Neural progenitor cell (in vitro differentiated cells): ENCODE data around the gene APBB2. TPM values are rescaled to one million over a fixed set of nuclear protein-coding genes. Genes with fewer than 3 reads are reported as not detected.

Experiments
- DNase-seq: peaks from one replicate; pipeline ENCODE4 v3.0.0-alpha.2; 2016; ENCODE audit warnings: low spot score
- H2AFZ ChIP-seq: fragments of 200-600 bp; sonication (generic); replicated peaks from 2 replicates; pipeline ENCODE4 v1.6.1; 2016; ENCODE audit warnings: antibody characterized with exemption
- H3F3A ChIP-seq: fragments of 200-600 bp; sonication (generic); 2 replicates; pipeline ENCODE4 v1.6.1; 2016; ENCODE audit warnings: antibody characterized with exemption, low read depth
- H3K27ac ChIP-seq: fragments of 200-600 bp; sonication (generic); 2 replicates; pipeline ENCODE4 v1.5.1; 2016; ENCODE audit warnings: mild to moderate bottlenecking
- H3K27me3 ChIP-seq: fragments of 200-600 bp; sonication (generic); 2 replicates; pipeline ENCODE4 v1.6.1; 2016; ENCODE audit warnings: mild to moderate bottlenecking, moderate library complexity
- H3K36me3 ChIP-seq: fragments of 200-600 bp; sonication (generic); 2 replicates; pipeline ENCODE4 v1.5.1; 2016
- H3K4me1 ChIP-seq: fragments of 200-600 bp; sonication (generic); 2 replicates; pipeline ENCODE4 v1.6.1; 2016; ENCODE audit warnings: mixed run types
- H3K4me2 ChIP-seq: fragments of 200-600 bp; sonication (generic); 2 replicates; pipeline ENCODE4 v1.6.1; 2016
- H3K4me3 ChIP-seq: fragments of 200-600 bp; sonication (generic); 2 replicates; pipeline ENCODE4 v1.5.1; 2016
- H3K79me2 ChIP-seq: fragments of 200-600 bp; sonication (generic); 2 replicates; pipeline ENCODE4 v1.6.1; 2016; ENCODE audit warnings: low read depth
- H3K9ac ChIP-seq: fragments of 200-600 bp; sonication (generic); 2 replicates; pipeline ENCODE4 v1.6.1; 2016
- H3K9me3 ChIP-seq: fragments of 200-600 bp; sonication (generic); 2 replicates; pipeline ENCODE4 v1.5.1; 2016; ENCODE audit warnings: low read depth
- H4K20me1 ChIP-seq: fragments of 200-600 bp; sonication (generic); 2 replicates; pipeline ENCODE4 v1.6.1; 2016; ENCODE audit warnings: low read depth
- H3K27ac Mint-ChIP-seq: 3 replicates; pipeline ENCODE4 v1.8.0; 2021; ENCODE audit warnings: mixed read lengths
- H3K27me3 Mint-ChIP-seq: 2 replicates; pipeline ENCODE4 v1.8.0; 2022; ENCODE audit warnings: low read depth, mild to moderate bottlenecking, inconsistent platforms, moderate library complexity, mixed read lengths; ENCODE audit not compliant: insufficient read depth
- H3K36me3 Mint-ChIP-seq: 3 replicates; pipeline ENCODE4 v1.8.0; 2021; ENCODE audit warnings: mixed read lengths
- H3K4me1 Mint-ChIP-seq: 3 replicates; pipeline ENCODE4 v1.8.0; 2021; ENCODE audit warnings: mixed read lengths
- H3K4me3 Mint-ChIP-seq: 3 replicates; pipeline ENCODE4 v1.8.0; 2021; ENCODE audit warnings: mild to moderate bottlenecking, moderate library complexity, mixed read lengths
- H3K9me3 Mint-ChIP-seq: 3 replicates; pipeline ENCODE4 v1.8.0; 2020; ENCODE audit warnings: mixed read lengths
- EZH2 ChIP-seq: fragments of 200-600 bp; sonication (generic); IDR thresholded peaks from 2 replicates; pipeline ENCODE4 v1.6.1; 2017; ENCODE audit warnings: antibody characterized with exemption, mild to moderate bottlenecking, moderate library complexity
- EZH2phosphoT487 ChIP-seq: fragments of 200-600 bp; sonication (generic); IDR thresholded peaks from 2 replicates; pipeline ENCODE4 v1.6.1; 2017; ENCODE audit warnings: antibody characterized with exemption
- total RNA-seq: library from RNA; depleted of rRNA; stranded (reverse); fragments of >200 nt; gene quantifications from 2 replicates; pipeline ENCODE4 v1.2.3, GENCODE V29; 2015; ENCODE audit warnings: low replicate concordance
- TF ChIP-seq, protein P1 (sequence below): fragments of 200-600 bp; sonication (generic); IDR thresholded peaks from 2 replicates; pipeline ENCODE4 v1.5.1; 2017; ENCODE audit warnings: antibody characterized with exemption, mild to moderate bottlenecking

Gene APBB2
- total RNA-seq, 1 donor from 2014 or later: 83.2 TPM

DNA sequence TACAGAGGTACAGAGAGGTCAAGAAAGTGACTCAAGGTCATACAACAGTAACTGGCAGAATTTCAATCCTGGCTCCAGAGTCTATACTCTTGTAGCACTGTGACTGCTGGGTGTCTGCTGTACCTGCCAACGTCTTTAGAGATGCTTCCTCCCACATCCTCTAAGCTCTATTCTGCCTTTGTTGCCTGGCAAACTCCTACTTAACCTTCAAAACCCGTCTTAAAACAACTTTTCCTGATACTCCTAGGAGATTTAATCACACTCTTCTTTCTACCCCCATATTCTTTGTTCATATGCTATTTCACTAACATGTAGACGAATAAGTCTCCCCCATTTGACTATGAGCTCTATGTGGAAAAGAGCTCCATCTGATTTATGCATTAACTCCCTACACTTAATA lies 16.8 kb downstream of the APBB2 start:
- no peaks in the 10 kb centered on the region for H3K36me3 ChIP-seq
- peaks cover 5% of the 10 kb centered on the region for H3K27me3 Mint-ChIP-seq
- TF ChIP-seq EZH2phosphoT487: no peak
- TF ChIP-seq, protein P1, sequence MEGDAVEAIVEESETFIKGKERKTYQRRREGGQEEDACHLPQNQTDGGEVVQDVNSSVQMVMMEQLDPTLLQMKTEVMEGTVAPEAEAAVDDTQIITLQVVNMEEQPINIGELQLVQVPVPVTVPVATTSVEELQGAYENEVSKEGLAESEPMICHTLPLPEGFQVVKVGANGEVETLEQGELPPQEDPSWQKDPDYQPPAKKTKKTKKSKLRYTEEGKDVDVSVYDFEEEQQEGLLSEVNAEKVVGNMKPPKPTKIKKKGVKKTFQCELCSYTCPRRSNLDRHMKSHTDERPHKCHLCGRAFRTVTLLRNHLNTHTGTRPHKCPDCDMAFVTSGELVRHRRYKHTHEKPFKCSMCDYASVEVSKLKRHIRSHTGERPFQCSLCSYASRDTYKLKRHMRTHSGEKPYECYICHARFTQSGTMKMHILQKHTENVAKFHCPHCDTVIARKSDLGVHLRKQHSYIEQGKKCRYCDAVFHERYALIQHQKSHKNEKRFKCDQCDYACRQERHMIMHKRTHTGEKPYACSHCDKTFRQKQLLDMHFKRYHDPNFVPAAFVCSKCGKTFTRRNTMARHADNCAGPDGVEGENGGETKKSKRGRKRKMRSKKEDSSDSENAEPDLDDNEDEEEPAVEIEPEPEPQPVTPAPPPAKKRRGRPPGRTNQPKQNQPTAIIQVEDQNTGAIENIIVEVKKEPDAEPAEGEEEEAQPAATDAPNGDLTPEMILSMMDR: no peak
- no peak for TF ChIP-seq EZH2
- H3K9me3 ChIP-seq: no peaks in the 10 kb centered on the region
- no peak for DNase-seq
- no peak overlapping the region for H2AFZ ChIP-seq
- H3K4me1 Mint-ChIP-seq: no peaks in the 10 kb centered on the region
- H3K4me3 ChIP-seq: no peak overlapping the region
- no peaks in the 10 kb centered on the region for H4K20me1 ChIP-seq
- no peaks in the 10 kb centered on the region for H3K36me3 Mint-ChIP-seq
- H3K9me3 Mint-ChIP-seq: no peaks in the 10 kb centered on the region
- H3F3A ChIP-seq: no peaks in the 10 kb centered on the region
- peaks cover 7% of the 10 kb centered on the region for H3K79me2 ChIP-seq
- H3K4me3 Mint-ChIP-seq: no peak overlapping the region
- H3K9ac ChIP-seq: no peak overlapping the region
- no peak overlapping the region for H3K27ac ChIP-seq
- no peak overlapping the region for H3K4me2 ChIP-seq
- no peak overlapping the region for H3K27ac Mint-ChIP-seq
- no peaks in the 10 kb centered on the region for H3K27me3 ChIP-seq
- H3K4me1 ChIP-seq: no peaks in the 10 kb centered on the region

DNA sequence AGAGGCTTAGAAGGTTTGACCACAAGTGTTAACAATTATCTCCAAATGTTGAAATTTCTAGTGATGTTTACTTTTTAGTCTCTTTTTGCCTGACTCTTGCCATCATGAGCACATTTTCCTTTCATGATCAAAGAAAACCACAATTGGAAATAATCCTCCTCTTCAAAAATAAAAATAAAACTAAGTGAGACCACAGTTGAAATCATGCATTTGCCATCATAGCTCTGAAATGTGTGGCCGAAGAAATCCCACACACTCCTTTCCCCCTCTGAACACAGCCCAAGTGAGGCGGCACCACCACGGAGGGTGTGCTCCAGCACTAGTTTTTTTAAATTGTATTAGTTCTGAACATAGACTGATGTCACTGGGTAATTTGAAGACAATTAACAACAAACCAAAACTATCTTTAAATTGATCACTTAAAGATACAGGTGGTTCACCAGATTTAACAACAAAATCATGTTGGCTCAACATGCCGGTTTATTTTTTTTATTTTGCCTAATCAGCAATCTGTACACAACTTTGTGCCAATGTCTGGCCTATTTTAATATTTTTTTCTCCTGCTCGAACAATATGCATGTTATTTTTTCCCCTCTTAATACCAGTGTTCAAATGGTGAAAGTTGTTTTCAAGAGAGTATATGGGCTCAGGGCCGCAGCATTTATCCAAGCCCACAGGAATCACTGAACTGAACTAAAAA lies 17.6 kb downstream of the APBB2 start:
- H3K9me3 ChIP-seq: no peaks in the 10 kb centered on the region
- no peak for DNase-seq
- no peaks in the 10 kb centered on the region for H3K4me1 ChIP-seq
- H3K9ac ChIP-seq: no peak overlapping the region
- no peak overlapping the region for H3K27ac ChIP-seq
- TF ChIP-seq, protein P1: no peak
- TF ChIP-seq EZH2: no peak
- TF ChIP-seq EZH2phosphoT487: no peak
- no peaks in the 10 kb centered on the region for H3K36me3 ChIP-seq
- H3K36me3 Mint-ChIP-seq: no peaks in the 10 kb centered on the region
- no peaks in the 10 kb centered on the region for H3K27me3 ChIP-seq
- no peak overlapping the region for H3K4me3 ChIP-seq
- peaks cover 5% of the 10 kb centered on the region for H3K27me3 Mint-ChIP-seq
- H3K9me3 Mint-ChIP-seq: no peaks in the 10 kb centered on the region
- H3K27ac Mint-ChIP-seq: no peak overlapping the region
- H4K20me1 ChIP-seq: no peaks in the 10 kb centered on the region
- no peaks in the 10 kb centered on the region for H3F3A ChIP-seq
- H3K4me1 Mint-ChIP-seq: no peaks in the 10 kb centered on the region
- no peak overlapping the region for H3K4me2 ChIP-seq
- H3K79me2 ChIP-seq: peaks cover 7% of the 10 kb centered on the region
- H2AFZ ChIP-seq: no peak overlapping the region
- H3K4me3 Mint-ChIP-seq: no peak overlapping the region

DNA sequence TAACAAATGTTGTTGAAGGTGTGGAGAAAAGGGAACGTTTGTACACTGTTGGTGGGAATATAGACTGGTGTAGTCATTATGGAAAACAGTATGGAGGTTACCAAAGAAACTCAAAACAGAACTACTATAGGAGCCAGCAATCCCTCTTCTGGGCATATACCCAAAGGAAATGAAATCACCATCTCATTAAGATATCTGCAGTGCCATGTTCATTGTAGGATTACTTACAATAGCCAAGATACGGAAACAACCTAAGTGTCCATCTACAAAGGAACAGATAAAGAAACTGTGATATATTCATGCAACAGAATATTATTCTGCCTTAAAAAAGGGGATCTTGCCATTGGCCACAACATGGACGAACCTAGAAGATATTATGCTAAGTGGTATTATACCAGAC lies 22.2 kb downstream of the APBB2 start:
- Histone ChIP-seq H3K36me3 (no peaks in the 10 kb centered on the region), H3K4me2 (no peak overlapping the region), H3K4me1 (peaks cover 16% of the 10 kb centered on the region), H4K20me1 (no peaks in the 10 kb centered on the region), H3K9ac (no peak overlapping the region), H3K9me3 (no peaks in the 10 kb centered on the region), H3K79me2 (peaks cover 11% of the 10 kb centered on the region), H3K4me3 (no peak overlapping the region), H2AFZ (no peak overlapping the region), H3K27me3 (no peaks in the 10 kb centered on the region), H3F3A (peaks cover 11% of the 10 kb centered on the region), H3K27ac (no peak overlapping the region)
- Mint-ChIP-seq H3K4me3 (no peak overlapping the region), H3K27ac (no peak overlapping the region), H3K27me3 (peaks cover 5% of the 10 kb centered on the region), H3K4me1 (peaks cover 2% of the 10 kb centered on the region), H3K36me3 (no peaks in the 10 kb centered on the region), H3K9me3 (no peaks in the 10 kb centered on the region)
- TF ChIP-seq EZH2 (no peak), EZH2phosphoT487 (no peak)
- TF ChIP-seq, protein P1: no peak
- DNase-seq: no peak
